GM12875 (cell line): Measurements from ENCODE around the gene KCNT2.

Experiments
- H3K4me3 ChIP-seq: one replicate; pipeline ENCODE4 v1.5.1; 2011; ENCODE audit warnings: low read depth, low read length, control low read depth
- TF ChIP-seq, protein P1 (sequence below): IDR thresholded peaks from 2 replicates; pipeline ENCODE4 v1.5.1; 2011; ENCODE audit warnings: low read depth, mild to moderate bottlenecking, control low read depth, inconsistent platforms, low read length, moderate library complexity, borderline replicate concordance; ENCODE audit not compliant: insufficient read depth

KCNT2 gene

DNA sequence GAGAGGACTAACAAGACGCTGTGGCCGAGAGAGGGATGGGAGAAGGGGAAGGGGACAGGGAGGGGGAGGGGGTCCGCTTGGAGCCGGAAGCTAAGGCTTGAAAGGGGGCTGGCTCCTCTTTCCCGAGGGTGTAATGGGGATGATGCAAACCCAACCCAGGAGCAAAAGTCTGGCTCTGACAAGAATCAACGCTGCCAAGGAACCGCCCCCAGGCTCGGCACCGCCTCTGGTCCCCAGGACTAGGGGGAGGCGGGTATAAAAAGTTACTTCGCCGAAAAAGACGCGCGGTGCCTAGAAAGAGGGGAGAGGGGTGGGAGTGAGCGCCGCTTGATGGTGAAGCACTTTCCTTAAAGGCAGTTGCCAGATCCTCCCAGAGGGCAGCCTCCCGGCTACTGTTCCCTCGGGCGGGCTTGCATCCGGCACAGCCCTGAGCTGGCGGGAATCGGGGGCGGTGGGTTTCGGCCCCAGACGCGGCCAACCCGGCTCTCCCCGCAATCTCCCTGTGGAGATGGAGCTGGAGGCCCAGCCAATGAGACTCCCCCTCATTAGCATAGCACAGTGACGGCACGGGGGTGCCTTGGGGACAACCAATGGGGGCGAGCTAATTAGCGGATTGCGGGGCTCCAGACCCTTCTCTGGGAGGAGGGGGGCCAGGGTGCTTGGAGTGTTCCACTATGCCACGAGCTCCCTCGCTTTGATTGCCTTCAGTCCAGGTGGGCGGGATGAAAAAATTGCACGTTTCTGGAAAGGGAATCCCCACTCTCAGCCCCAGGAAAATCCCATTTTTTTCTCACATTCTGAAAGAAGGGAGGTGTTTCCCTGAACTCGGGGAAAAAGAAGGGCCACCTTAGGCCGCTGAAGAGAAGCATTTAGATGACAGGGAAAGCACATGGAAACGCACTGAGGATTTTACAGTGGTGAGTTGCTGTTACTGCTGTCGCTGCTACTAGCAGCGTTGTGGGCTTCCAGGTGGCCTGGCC is at the start of gene KCNT2:
KCNT2 (minus strand) TSS at position 51 of the 980 bp plus-strand sequence. CDS start 131 bp downstream, outside the sequence.
- no peak within 1 kb of the TSS for H3K4me3 ChIP-seq

DNA sequence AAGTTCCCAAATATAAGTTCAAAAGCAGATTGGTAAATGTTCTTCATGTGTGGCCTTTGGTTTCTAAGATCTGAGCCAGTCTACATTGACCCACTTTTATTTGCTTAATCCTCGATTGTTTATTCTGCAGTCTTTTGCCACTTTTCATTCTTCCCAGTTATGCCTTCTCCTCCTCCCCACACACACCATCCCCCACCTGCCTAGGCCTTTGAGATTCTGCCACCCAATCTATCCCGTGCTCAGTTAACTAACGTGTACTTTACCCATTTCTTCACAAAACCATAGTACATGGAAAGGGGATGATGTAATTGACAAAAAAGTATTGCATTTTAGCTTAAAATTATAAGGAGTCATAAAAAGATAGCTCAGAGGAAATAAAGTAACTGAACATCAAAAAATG is 47.3 kb upstream of the KCNT2 start:
- TF ChIP-seq, protein P1, sequence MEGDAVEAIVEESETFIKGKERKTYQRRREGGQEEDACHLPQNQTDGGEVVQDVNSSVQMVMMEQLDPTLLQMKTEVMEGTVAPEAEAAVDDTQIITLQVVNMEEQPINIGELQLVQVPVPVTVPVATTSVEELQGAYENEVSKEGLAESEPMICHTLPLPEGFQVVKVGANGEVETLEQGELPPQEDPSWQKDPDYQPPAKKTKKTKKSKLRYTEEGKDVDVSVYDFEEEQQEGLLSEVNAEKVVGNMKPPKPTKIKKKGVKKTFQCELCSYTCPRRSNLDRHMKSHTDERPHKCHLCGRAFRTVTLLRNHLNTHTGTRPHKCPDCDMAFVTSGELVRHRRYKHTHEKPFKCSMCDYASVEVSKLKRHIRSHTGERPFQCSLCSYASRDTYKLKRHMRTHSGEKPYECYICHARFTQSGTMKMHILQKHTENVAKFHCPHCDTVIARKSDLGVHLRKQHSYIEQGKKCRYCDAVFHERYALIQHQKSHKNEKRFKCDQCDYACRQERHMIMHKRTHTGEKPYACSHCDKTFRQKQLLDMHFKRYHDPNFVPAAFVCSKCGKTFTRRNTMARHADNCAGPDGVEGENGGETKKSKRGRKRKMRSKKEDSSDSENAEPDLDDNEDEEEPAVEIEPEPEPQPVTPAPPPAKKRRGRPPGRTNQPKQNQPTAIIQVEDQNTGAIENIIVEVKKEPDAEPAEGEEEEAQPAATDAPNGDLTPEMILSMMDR, result no peak
- no peak overlapping the region for H3K4me3 ChIP-seq

More for the DNA sequence above, at the start of gene KCNT2:
- TF ChIP-seq, protein P1, result no peak

DNA sequence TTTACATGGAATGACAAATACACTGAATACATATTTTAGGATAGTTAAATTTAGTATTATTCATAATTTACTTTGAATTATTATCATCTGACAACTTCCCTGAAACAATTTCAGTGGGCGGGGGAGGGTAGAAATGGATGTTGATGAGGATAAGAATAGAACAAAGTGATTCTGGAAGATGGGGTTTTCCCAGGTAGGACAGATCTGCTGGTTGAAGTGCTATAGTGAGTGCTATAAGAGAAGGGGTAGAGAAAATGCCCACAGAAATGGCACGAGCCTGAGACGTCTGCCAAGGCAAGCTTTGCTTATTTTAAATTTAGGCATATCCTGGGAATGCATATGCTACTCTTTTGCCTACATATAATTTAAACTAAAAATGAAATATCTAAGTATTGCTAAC is 46.8 kb upstream of the KCNT2 start:
- H3K4me3 ChIP-seq, result no peak overlapping the region
- TF ChIP-seq, protein P1, result no peak

DNA sequence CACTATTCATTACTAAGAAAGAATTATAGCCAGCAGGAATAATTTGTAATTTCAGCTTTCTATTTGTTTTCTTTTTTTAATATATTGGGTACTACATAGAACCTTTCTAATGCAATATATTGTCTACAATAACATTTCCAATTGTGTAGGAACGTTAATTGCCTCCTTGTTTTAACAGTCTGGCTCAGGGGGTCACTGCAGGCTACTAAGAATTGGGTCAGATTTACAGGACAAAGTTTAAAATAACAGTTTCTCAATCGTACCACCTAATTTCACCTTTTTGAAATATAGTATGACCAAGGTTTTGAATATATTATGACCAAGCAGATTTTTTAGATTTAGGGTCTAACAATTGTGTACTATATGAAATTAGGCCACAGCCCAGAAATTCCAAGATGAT is 46.0 kb upstream of the KCNT2 start:
- TF ChIP-seq, protein P1, result no peak
- H3K4me3 ChIP-seq, result no peak overlapping the region

DNA sequence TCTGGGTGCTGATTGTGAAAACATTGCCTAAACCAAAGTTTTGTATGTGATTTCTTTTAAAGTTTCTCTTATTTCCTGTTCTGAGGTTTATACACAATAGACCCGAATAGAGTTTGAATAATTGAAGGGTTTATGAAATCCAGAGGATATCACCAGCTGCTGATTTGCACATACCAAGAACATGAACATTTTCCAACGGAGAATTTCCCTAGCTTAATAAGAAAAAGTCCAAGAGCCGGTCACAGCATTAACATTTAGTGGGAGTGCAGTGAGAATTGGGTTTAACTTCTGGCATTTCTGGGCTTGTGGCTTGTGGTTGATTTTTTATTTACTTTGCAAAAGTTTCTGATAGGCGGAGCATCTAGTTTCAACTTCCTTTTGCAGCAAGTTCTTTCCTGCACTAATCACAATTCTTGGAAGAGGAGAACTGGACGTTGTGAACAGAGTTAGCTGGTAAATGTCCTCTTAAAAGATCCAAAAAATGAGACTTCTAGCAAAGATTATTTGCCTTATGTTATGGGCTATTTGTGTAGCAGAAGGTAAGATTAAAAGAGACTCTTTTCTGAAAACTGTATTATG is 43.5 kb upstream of the KCNT2 start, which contains the start of gene CFH:
CFH (plus strand) TSS at position 407 of the 579 bp plus-strand sequence; CDS start at position 482, 75 bp downstream.
- TF ChIP-seq, protein P1, result no peak
- H3K4me3 ChIP-seq, result no peak within 1 kb of the TSS

DNA sequence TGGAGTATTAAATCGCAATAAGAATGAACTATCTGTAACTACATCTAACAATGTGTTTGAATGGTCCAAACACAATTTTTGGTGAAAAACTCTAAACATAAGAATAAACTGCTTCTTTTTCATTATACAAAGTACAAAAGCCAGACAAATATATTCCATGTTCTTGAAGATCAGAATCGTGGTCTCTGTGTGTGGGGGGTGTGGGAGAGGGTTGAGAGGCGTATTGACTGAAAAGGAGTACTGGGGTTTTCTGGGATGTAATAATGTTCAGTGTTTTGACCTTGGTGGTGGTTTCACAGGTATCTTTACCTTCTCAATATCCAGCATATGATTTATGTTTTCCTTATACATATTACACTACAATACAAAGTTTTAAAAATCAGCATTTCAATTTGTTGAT is 42.8 kb upstream of the KCNT2 start:
- TF ChIP-seq, protein P1, result no peak
- H3K4me3 ChIP-seq, result no peak overlapping the region
